ENCODE data around the gene CHL1.

The CHL1 gene

GRCh38 chr3:277873-278272 lies 81.3 kb downstream of the CHL1 start:
- DNase-seq (ENCODE audit: extremely low read depth in 1 of 2, low read depth in 1 of 2) = no peak

- DNase-seq (ENCODE audit: extremely low read depth in 1 of 2, low read depth in 1 of 2) = no peak
These were observed 81.9 kb downstream of the CHL1 start for GRCh38 chr3:278300-279064.

- no peak for DNase-seq (ENCODE audit: extremely low read depth in 1 of 2, low read depth in 1 of 2)
These were observed 82.8 kb downstream of the CHL1 start for GRCh38 chr3:279325-279724.

DNA sequence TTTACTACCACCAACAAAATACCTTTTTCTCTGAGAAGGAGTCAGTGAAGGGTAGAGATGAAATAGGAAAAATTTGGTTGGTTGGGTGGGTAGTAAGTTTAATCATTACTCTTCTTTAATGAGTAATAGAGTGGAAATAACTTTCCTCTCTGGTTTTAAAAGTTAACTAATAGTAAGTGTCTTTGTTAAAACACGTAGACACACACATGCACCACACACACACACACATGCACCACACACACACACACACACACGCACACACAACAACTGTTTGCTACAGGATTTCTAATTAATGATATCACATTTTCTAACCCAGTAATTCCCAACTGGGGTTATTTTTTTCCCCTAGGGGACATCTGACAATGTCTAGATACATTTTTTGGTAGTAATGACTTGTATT lies 84.1 kb downstream of the CHL1 start:
- no peak for DNase-seq (ENCODE audit: extremely low read depth in 1 of 2, low read depth in 1 of 2)

- no peak for DNase-seq (ENCODE audit: extremely low read depth in 1 of 2, low read depth in 1 of 2)
These were observed 87.8 kb downstream of the CHL1 start for GRCh38 chr3:284322-284721.

- DNase-seq (ENCODE audit: extremely low read depth in 1 of 2, low read depth in 1 of 2) = no peak
These were observed 91.9 kb downstream of the CHL1 start for GRCh38 chr3:288417-288816.

DNA sequence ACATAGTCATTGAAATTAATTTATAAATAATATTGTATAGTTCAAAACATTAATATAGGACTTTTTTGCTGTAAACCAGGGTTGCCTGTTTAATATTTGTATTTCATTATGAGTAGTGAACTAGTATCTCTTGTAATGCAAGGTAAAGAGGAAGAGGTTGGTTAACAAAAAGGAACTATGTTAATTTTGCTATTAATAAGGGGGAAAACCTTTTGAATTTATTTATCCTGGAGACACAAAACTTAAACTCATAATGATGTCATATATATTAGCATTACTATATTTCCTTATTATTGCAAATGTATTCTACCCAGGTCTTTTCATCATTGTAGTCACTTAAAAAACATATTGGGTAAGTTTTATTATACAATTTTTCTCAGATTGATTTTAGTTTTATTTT lies 94.5 kb downstream of the CHL1 start:
- DNase-seq (ENCODE audit: extremely low read depth in 1 of 2, low read depth in 1 of 2) = no peak

GRCh38 chr3:291646-292436 lies 95.3 kb downstream of the CHL1 start:
- no peak for DNase-seq (ENCODE audit: extremely low read depth in 1 of 2, low read depth in 1 of 2)

- DNase-seq (ENCODE audit: extremely low read depth in 1 of 2, low read depth in 1 of 2) = no peak
These were observed 97.5 kb downstream of the CHL1 start for GRCh38 chr3:294096-294495.

DNA sequence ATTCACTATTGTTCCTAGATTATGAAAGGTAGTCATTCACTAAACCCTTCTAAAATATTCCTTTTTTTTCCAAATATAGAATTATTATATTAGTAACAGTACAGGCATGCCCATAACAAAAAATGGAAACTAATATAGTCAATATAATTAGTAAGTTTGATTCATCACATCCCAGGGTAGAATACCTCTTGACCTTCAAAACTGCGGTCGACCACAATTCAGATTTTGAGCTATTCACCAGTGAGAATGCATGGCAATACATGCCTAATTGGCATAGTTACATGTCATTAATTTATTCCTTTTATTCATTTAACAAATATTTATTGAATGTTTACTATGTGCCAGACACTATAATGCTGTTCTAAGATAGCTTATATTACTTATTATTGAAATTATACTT lies 98.0 kb downstream of the CHL1 start:
- DNase-seq (ENCODE audit: extremely low read depth in 1 of 2, low read depth in 1 of 2) = no peak

- DNase-seq (ENCODE audit: extremely low read depth in 1 of 2, low read depth in 1 of 2) = no peak
These were observed 98.6 kb downstream of the CHL1 start for GRCh38 chr3:295166-295565.

DNA sequence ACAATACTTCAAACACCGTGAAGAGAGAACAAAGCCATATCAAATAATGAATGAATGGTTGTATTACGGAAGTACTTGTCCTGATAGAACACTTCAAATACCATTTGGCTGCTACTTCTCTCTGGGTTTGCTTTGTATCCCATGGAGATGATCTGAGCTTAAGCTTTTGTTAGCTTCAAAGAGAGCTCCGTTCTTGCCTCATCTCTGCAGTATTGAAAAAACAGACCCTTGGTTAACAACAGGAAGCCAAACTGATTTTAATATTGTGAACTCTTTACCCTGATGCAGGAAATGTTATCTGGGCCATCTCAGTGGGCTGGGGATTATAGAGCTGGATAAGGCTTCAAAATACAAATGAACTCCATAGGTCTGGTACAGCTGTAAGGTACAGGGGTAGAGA lies 101.0 kb downstream of the CHL1 start:
- no peak for DNase-seq (ENCODE audit: extremely low read depth in 1 of 2, low read depth in 1 of 2)

DNA sequence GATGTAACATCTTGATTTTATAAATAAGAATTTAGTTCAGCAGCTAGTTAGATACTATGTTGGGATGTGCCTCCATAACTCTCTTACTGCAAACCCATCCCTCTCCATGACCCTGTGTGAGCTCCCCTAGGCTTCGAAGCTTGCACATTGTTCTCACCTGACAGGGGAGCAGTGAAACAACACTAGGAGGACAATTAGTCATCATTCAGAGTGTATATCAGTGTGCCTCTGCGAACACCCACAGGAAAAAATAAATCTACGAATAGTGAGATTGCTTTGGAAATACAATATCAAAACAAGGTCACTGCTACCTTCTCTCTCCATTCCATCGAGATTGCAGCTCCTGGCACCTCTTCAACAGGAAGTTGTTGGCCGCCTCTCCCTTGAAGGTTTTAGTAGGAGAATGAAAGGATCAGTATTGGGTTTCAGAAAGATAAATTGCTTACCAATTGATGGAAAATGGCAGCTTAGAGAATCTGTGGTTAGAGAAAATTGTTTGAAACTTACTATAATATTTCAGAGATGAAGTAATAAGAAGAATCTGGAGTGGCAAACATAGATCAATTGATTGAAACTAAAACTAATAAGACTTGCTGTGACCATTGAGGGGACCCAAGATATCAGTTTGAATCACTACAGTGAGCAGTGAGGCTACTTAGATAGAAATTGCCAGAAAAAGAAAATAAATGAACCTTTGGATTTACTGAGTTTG lies 103.2 kb downstream of the CHL1 start:
- DNase-seq (ENCODE audit: extremely low read depth in 1 of 2, low read depth in 1 of 2) = no peak

GRCh38 chr3:307182-307581 lies 110.6 kb downstream of the CHL1 start:
- DNase-seq (ENCODE audit: extremely low read depth in 1 of 2, low read depth in 1 of 2) = no peak

- no peak for DNase-seq (ENCODE audit: extremely low read depth in 1 of 2, low read depth in 1 of 2)
These were observed 112.2 kb downstream of the CHL1 start for GRCh38 chr3:308597-309321.

GRCh38 chr3:312160-312733 lies 115.7 kb downstream of the CHL1 start:
- no peak for DNase-seq (ENCODE audit: extremely low read depth in 1 of 2, low read depth in 1 of 2)

GRCh38 chr3:312911-313310 lies 116.3 kb downstream of the CHL1 start:
- DNase-seq (ENCODE audit: extremely low read depth in 1 of 2, low read depth in 1 of 2) = no peak

GRCh38 chr3:317012-317411 lies 120.4 kb downstream of the CHL1 start:
- no peak for DNase-seq (ENCODE audit: extremely low read depth in 1 of 2, low read depth in 1 of 2)

DNA sequence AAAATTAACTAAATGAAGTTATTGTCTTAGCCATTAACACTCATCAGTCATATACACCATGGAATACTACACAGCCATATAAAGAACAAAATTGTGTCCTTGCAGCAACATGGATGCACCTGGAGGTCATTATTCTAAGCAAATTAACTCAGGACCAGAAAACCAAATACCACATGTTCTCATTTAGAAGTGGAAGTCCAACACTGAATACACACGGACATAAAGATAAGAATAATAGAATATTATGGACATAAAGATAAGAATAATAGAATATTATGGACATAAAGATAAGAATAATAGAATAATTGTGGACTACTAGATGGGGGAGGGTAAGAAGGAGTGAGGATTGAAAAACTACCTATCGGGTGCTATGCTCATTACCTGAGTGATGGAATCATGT lies 122.3 kb downstream of the CHL1 start:
- DNase-seq (ENCODE audit: extremely low read depth in 1 of 2, low read depth in 1 of 2) = no peak

- DNase-seq (ENCODE audit: extremely low read depth in 1 of 2, low read depth in 1 of 2) = no peak
These were observed 127.9 kb downstream of the CHL1 start for GRCh38 chr3:324423-324822.

DNA sequence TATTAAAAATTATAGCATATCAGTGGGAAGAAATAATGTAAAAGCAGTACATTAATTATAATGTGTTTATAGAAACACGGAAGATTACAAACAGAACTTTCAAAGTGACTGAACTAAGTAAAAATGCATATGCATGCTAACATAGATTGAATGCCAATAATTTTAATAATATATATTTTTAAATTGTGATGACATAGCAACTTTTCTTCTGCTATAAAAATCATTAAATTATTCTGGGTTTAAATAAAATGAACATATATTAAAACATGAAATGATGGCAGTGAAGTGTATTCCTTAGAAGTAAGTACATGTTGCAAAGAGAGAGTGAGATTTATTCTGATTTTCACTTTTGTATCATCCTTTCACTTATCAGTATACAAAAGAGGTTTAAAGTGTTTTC lies 128.9 kb downstream of the CHL1 start:
- no peak for DNase-seq (ENCODE audit: extremely low read depth in 1 of 2, low read depth in 1 of 2)
